PC-3 (cell line): Measurements from ENCODE around the gene CAPN5. TPM values are rescaled to one million over a fixed set of nuclear protein-coding genes. Genes with fewer than 3 reads are reported as not detected.

Experiments
- ATAC-seq: fragments of 200-7000 bp; cut with Tn5 transposase; 2 replicates; pipeline ENCODE4 v1.9.1; 2020; ENCODE audit warnings: mild to moderate bottlenecking, moderate library complexity
- BruUV-seq: library from RNA; stranded (reverse); fragments of 400-500 nt; replicated peaks from 2 replicates; lab custom pipeline; 2021; lab: Mats Ljungman, UMichigan
- CTCF ChIA-PET: fragments of 300-600 bp; sonication (Branson Sonifier 250); formaldehyde crosslinking; loops from one replicate; lab custom pipeline; 2022; ENCODE audit warnings: antibody characterized with exemption; lab: Charles Lee
- POLR2A ChIA-PET: fragments of 300-600 bp; sonication (Branson Sonifier 250); formaldehyde crosslinking; loops from one replicate; lab custom pipeline; 2022; ENCODE audit warnings: antibody characterized with exemption; ENCODE audit not compliant: unreplicated experiment; lab: Charles Lee
- DNase-seq: peaks from one replicate; pipeline ENCODE4 v3.0.0-alpha.2; 2015
- H2AFZ ChIP-seq: fragments of 300-600 bp; sonication (generic); 2 replicates; pipeline ENCODE4 v1.6.0; 2016; ENCODE audit warnings: antibody characterized with exemption, low read length
- H3F3A ChIP-seq: fragments of 300-600 bp; sonication (generic); one replicate; pipeline ENCODE4 v1.6.0; 2017; ENCODE audit warnings: antibody characterized with exemption, low read length, control low read depth, mild to moderate bottlenecking; ENCODE audit not compliant: unreplicated experiment
- H3K27ac ChIP-seq: fragments of 300-600 bp; sonication (generic); 2 replicates; pipeline ENCODE4 v1.5.1; 2016; ENCODE audit warnings: mild to moderate bottlenecking, low read length
- H3K27me3 ChIP-seq: fragments of 300-600 bp; sonication (generic); 2 replicates; pipeline ENCODE4 v1.6.1; 2016; ENCODE audit warnings: low read length, mixed read lengths
- H3K36me3 ChIP-seq: fragments of 300-600 bp; sonication (generic); 2 replicates; pipeline ENCODE4 v1.6.1; 2016; ENCODE audit warnings: low read depth, mixed run types, low read length, mixed read lengths
- H3K4me1 ChIP-seq: fragments of 300-600 bp; sonication (generic); 2 replicates; pipeline ENCODE4 v1.5.1; 2016; ENCODE audit warnings: low read length; ENCODE audit not compliant: insufficient read depth
- H3K4me2 ChIP-seq: fragments of 300-600 bp; sonication (generic); 2 replicates; pipeline ENCODE4 v1.6.0; 2016; ENCODE audit warnings: low read length
- H3K4me3 ChIP-seq: fragments of 300-600 bp; sonication (generic); 2 replicates; pipeline ENCODE4 v1.5.1; 2016; ENCODE audit warnings: mild to moderate bottlenecking, low read length, mixed read lengths
- H3K79me2 ChIP-seq: fragments of 300-600 bp; sonication (generic); 2 replicates; pipeline ENCODE4 v1.6.1; 2017; ENCODE audit warnings: low read length, mixed read lengths
- H3K9ac ChIP-seq: fragments of 300-600 bp; sonication (generic); 2 replicates; pipeline ENCODE4 v1.6.0; 2016; ENCODE audit warnings: mild to moderate bottlenecking, low read length
- H3K9me2 ChIP-seq: fragments of 300-600 bp; sonication (generic); replicated peaks from 2 replicates; pipeline ENCODE4 v1.6.1; 2016; ENCODE audit warnings: mixed run types, low read length, mixed read lengths
- H3K9me3 ChIP-seq: fragments of 300-600 bp; sonication (generic); 2 replicates; pipeline ENCODE4 v1.6.1; 2016; ENCODE audit warnings: low read length, mixed read lengths
- H4K20me1 ChIP-seq: fragments of 300-600 bp; sonication (generic); 2 replicates; pipeline ENCODE4 v1.6.1; 2016; ENCODE audit warnings: low read length, mixed read lengths
- CTCF ChIP-seq: fragments of 300-600 bp; sonication (generic); conservative IDR thresholded peaks from 2 replicates; pipeline ENCODE4 v1.5.1; 2017; ENCODE audit warnings: antibody characterized with exemption, low read depth, mild to moderate bottlenecking, low read length
- EZH2 ChIP-seq: fragments of 300-600 bp; sonication (generic); IDR thresholded peaks from one replicate; pipeline ENCODE4 v1.6.1; 2017; ENCODE audit warnings: antibody characterized with exemption, mild to moderate bottlenecking, low read length; ENCODE audit not compliant: unreplicated experiment
- EZH2phosphoT487 ChIP-seq: fragments of 300-600 bp; sonication (generic); IDR thresholded peaks from 2 replicates; pipeline ENCODE4 v1.6.1; 2018; ENCODE audit warnings: mild to moderate bottlenecking, antibody characterized with exemption, low read length, borderline replicate concordance
- intact Hi-C: fragments of 100-400 bp; cut with micrococcal nuclease; formaldehyde crosslinking; loops from 2 replicates; pipeline ENCODE4 v1.9.0; 2023
- total RNA-seq: library from RNA; depleted of rRNA; stranded (reverse); fragments of >200 nt; gene quantifications from 2 replicates; pipeline ENCODE4 v1.2.3, GENCODE V29; 2014

Gene CAPN5
- total RNA-seq, 1 experiment from 2014 or later = 6.3 TPM

GRCh38 chr11:77127235-77127911, 60.6 kb downstream of the CAPN5 start:
- Histone ChIP-seq H3K4me3 (peak overlapping the region; percentile 68), H3K4me1 (peaks cover 6% of the 10 kb centered on the region; the same call in 1 of the 2 replicates), H3K9me2 (no peaks in the 10 kb centered on the region), H4K20me1 (no peaks in the 10 kb centered on the region), H3K27ac (no peak overlapping the region), H3K27me3 (no peaks in the 10 kb centered on the region), H3K79me2 (no peaks in the 10 kb centered on the region), H3K9me3 (no peaks in the 10 kb centered on the region), H3F3A (no peaks in the 10 kb centered on the region), H3K4me2 (peak overlapping the region; percentile 92), H2AFZ (peak overlapping the region; percentile 96), H3K36me3 (no peaks in the 10 kb centered on the region), H3K9ac (no peak overlapping the region)
- TF ChIP-seq EZH2phosphoT487 (no peak), CTCF (peak; percentile 99), EZH2 (no peak)
- ATAC-seq (peak; percentile 77), DNase-seq (peak; percentile 50)
- ChIA-PET CTCF (interaction anchor here (0.6 to 1.0 kb wide), 4 partner anchors 36 to 80 kb away, joined by 3 to 4 read pairs (median 4); no protein-coding TSS in a partner anchor), POLR2A (no interaction called here)
- intact Hi-C loops = loop anchor here (1.0 kb wide), 2 partner anchors 61 to 421 kb away; no protein-coding TSS in a partner anchor
- BruUV-seq = no TSS peak

GRCh38 chr11:77127920-77128691, 61.3 kb downstream of the CAPN5 start, which contains the start of gene MYO7A:
TSS of gene MYO7A (plus strand) at chr11:77128246. CDS start at chr11:77130635, 2,389 bp downstream.
- no peak for DNase-seq
- BruUV-seq = no TSS peak
- H3K36me3 ChIP-seq = no peaks in the 10 kb centered on the region
- ATAC-seq = no peak; the same call in 1 of the 2 replicates
- no peak for TF ChIP-seq CTCF
- no peak for TF ChIP-seq EZH2phosphoT487
- TF ChIP-seq EZH2 = no peak
- no peaks in the 10 kb centered on the region for H3F3A ChIP-seq
- no peak within 1 kb of the TSS for H3K9ac ChIP-seq
- no peaks in the 10 kb centered on the region for H3K27me3 ChIP-seq
- POLR2A ChIA-PET = no interaction called here
- CTCF ChIA-PET = interaction anchor here (0.6 kb wide), 1 partner anchor 81 kb away, joined by 4 read pairs; no protein-coding TSS in a partner anchor
- peak within 1 kb of the TSS; percentile 92 for H3K4me2 ChIP-seq
- H2AFZ ChIP-seq = peak within 1 kb of the TSS; percentile 96
- H3K9me3 ChIP-seq = no peaks in the 10 kb centered on the region
- no peaks in the 10 kb centered on the region for H3K9me2 ChIP-seq
- peak within 1 kb of the TSS; percentile 68 for H3K4me3 ChIP-seq
- H3K27ac ChIP-seq = no peak within 1 kb of the TSS
- no peaks in the 10 kb centered on the region for H4K20me1 ChIP-seq
- intact Hi-C loops = loop anchor here (1.0 kb wide), 2 partner anchors 60 to 420 kb away; no protein-coding TSS in a partner anchor
- no peaks in the 10 kb centered on the region for H3K79me2 ChIP-seq
- H3K4me1 ChIP-seq = peaks cover 6% of the 10 kb centered on the region; the same call in 1 of the 2 replicates
